AG09309 (cell line): ENCODE data around the gene CCNA2.

Source experiments
- DNase-seq: peaks from one replicate; pipeline ENCODE4 v3.0.0-alpha.2; 2010; ENCODE audit warnings: low read depth
- H3K4me3 ChIP-seq: 2 replicates; pipeline ENCODE4 v1.5.1; 2011; ENCODE audit warnings: mild to moderate bottlenecking, low read depth, low read length, moderate library complexity; ENCODE audit not compliant: control insufficient read depth
- TF ChIP-seq, protein P1 (sequence below): IDR thresholded peaks from 2 replicates; pipeline ENCODE4 v1.5.1; 2011; ENCODE audit warnings: mild to moderate bottlenecking, low read depth, low read length, inconsistent platforms; ENCODE audit not compliant: insufficient read depth, control insufficient read depth; ENCODE audit errors: missing control alignments

CCNA2 gene

DNA sequence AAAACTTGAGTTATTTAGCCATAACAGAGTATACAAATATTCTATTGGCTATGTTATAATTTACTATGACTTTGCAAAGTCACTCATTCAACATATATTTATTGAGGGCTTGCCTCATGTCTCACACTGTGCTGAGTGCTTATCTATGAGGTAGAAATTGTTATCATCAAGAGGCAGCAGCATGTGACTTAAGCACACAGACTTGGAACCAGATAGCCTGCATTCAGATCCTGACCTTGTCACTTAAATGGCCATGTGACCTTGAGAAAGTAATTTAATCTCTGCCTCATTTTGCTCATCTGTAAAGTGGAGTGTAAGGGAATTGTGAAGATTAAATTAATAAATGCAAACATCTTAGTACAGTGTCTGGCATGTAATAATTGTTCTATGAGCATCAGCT lies 32.7 kb downstream of the CCNA2 start:
- no peak for DNase-seq
- TF ChIP-seq, protein P1, sequence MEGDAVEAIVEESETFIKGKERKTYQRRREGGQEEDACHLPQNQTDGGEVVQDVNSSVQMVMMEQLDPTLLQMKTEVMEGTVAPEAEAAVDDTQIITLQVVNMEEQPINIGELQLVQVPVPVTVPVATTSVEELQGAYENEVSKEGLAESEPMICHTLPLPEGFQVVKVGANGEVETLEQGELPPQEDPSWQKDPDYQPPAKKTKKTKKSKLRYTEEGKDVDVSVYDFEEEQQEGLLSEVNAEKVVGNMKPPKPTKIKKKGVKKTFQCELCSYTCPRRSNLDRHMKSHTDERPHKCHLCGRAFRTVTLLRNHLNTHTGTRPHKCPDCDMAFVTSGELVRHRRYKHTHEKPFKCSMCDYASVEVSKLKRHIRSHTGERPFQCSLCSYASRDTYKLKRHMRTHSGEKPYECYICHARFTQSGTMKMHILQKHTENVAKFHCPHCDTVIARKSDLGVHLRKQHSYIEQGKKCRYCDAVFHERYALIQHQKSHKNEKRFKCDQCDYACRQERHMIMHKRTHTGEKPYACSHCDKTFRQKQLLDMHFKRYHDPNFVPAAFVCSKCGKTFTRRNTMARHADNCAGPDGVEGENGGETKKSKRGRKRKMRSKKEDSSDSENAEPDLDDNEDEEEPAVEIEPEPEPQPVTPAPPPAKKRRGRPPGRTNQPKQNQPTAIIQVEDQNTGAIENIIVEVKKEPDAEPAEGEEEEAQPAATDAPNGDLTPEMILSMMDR, result no peak
- H3K4me3 ChIP-seq, result no peak overlapping the region

DNA sequence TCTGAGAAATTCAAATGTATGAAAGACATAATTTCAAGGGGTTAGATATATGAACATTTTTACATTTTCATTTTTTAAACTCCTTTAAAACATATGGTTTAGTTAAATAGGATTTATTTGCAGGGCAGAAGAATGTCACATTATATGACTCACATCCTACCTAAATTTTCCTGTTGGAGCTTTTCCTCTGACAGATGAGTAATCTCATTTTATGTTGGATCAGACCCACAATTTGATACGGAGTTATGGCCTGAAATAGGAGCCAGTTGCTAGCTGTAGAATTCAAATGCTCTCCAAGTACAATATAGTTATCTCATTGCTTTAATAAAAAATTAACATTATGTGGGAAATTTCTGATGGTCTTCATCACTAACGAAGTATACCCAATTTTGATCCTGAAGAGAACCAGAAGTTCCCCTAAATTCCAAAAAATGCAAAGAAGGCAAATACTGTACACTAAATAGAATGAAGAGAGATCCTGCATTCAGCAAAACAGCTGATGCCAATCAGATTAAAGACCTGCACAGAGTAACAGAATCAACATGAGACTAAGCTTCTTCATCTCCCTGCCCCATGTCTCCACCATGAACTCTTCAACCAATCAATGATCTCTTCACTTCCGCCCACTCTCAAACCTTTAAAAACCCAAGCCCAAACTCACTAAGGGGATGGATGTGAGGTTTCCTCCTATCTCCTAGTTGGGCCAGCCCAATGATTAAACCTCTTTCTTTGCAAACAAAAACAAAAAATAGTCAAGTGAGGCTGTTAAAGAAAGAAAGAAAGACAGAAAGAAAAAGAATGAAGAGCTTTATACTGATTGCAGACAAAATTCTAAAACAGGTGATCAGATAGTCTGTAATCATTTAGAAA lies 33.5 kb downstream of the CCNA2 start:
- H3K4me3 ChIP-seq, result no peak overlapping the region
- TF ChIP-seq, protein P1, result no peak
- peak; percentile 62 for DNase-seq

DNA sequence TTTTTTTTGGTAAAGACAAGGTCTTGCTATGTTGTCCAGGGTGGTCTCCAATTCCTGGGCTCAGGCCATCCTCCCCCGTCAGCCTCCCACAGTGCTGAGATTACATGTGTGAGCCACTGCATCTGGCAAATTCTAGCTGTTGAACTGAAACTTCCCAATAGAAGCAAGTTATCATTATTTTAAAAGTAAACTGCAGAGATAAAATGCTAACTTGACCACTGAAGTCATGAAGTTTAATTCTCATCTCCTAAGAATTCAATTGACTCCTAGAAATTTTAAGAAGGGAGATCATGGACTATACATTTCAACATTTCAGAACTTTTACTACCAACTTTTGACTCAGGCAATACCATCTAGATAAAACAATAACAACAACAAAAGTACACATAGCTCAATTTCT lies 34.2 kb downstream of the CCNA2 start:
- H3K4me3 ChIP-seq, result no peak overlapping the region
- no peak for DNase-seq

GRCh38 chr4:121788896-121789295 lies 34.8 kb downstream of the CCNA2 start:
- TF ChIP-seq, protein P1, result no peak
- no peak overlapping the region for H3K4me3 ChIP-seq
- no peak for DNase-seq

More for the DNA sequence above, 34.2 kb downstream of the CCNA2 start:
- TF ChIP-seq, protein P1, result no peak

DNA sequence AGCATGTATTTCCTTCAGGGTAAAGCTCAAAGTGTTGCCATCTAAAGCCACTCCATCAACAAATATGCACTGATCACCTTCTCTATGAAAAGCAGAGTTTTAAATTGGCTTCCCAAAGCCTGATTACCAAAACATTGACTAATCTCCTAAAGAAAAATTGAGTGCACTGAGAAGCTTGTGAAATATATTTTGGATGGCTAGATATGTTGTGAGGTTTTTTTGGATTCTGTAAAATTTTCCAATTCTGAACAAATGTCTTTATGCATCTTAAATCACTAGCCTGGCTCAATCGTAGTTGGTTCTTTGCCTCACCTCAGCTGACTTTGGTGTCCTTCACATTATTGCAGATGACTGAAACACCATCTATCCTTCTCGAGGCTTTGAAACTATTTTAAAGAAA lies 37.5 kb downstream of the CCNA2 start:
- DNase-seq, result no peak
- TF ChIP-seq, protein P1, result no peak

DNA sequence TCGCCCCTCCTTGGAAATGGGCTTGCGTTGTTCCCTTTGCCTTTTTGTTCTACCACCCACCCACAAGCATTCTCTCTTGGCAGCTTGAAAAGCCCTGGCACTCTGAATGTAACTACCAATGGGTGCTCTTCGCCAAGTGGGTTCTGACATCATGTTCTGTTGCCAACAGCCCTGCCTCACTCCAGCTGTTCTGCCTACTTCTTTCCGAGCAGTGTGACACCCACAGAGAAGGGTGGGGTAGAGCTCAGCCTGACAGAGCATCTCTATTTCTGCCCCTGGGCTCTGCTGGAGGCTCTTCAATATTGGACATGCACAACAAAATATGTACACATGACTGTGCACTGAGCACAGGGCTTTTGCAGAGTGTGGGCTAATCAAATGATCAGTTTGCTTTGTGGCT lies 38.2 kb downstream of the CCNA2 start:
- DNase-seq, result no peak
- no peak overlapping the region for H3K4me3 ChIP-seq
- TF ChIP-seq, protein P1, result no peak

More for the DNA sequence above, 37.5 kb downstream of the CCNA2 start:
- no peak overlapping the region for H3K4me3 ChIP-seq
